ENCODE data around the gene HINFP.
"Not testable (repeated sequence)": the region's sequence is repeated elsewhere in the genome, so short reads cannot be mapped to it uniquely, and the experiment has no call there.

HINFP gene

GRCh38 chr11:119101759-119102423 is 19.5 kb upstream of the HINFP start, which contains the start of gene DPAGT1:
TSS of gene DPAGT1 (minus strand) at chr11:119101853. CDS start at chr11:119101655, 198 bp downstream.
- peaks cover 17% of the 10 kb centered on the region; the same call in 1 of the 2 replicates for H3K4me1 ChIP-seq (ENCODE audit: insufficient read depth, low read length)
- no peaks in the 10 kb centered on the region; the same call in 1 of the 2 replicates for H3K27me3 ChIP-seq (ENCODE audit: insufficient read depth, low read length)
- H3K4me3 ChIP-seq (ENCODE audit: low read length): peak within 1 kb of the TSS; percentile 90
- peaks cover 21% of the 10 kb centered on the region for H3K36me3 ChIP-seq (ENCODE audit: insufficient read depth, low read depth, low read length)
- no peaks in the 10 kb centered on the region for H3K9me3 ChIP-seq (ENCODE audit: insufficient read depth, low read depth, low read length)
- H3K27ac ChIP-seq (ENCODE audit: low read length): peak within 1 kb of the TSS; percentile 88
- peak within 1 kb of the TSS; percentile 94 for H3K9ac ChIP-seq (ENCODE audit: low read depth, low read length)

GRCh38 chr11:119103161-119103664 is 18.2 kb upstream of the HINFP start:
- peaks cover 17% of the 10 kb centered on the region; the same call in 1 of the 2 replicates for H3K4me1 ChIP-seq (ENCODE audit: insufficient read depth, low read length)
- peak overlapping the region; percentile 90; the same call in 1 of the 2 replicates for H3K4me3 ChIP-seq (ENCODE audit: low read length)
- peak overlapping the region; percentile 94; the same call in 1 of the 2 replicates for H3K9ac ChIP-seq (ENCODE audit: low read depth, low read length)
- not testable (repeated sequence) for H3K27me3 ChIP-seq (ENCODE audit: insufficient read depth, low read length); H3K36me3 ChIP-seq (ENCODE audit: insufficient read depth, low read depth, low read length); H3K27ac ChIP-seq (ENCODE audit: low read length); H3K9me3 ChIP-seq (ENCODE audit: insufficient read depth, low read depth, low read length)

DNA sequence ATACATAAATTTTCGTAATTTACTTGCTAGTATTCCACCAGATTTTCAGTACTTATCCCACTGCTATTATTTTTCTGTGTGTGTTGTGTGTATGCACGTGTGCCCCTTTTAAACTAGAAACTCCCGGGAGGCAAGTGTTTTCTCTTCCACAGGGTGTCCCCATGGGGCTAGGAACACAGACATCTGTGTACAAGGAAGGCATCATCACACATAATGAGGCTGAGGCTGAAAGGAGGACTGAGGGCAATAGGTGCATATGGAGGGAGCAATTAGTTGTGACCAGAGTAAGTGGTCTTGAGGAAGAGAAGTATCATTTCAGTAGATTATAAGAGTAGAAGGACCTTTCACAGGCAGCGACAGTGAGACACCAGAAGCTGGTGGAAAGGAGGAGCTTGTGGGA is 17.6 kb upstream of the HINFP start:
- no peak overlapping the region for H3K9ac ChIP-seq (ENCODE audit: low read depth, low read length)

GRCh38 chr11:119106564-119107537 is 14.5 kb upstream of the HINFP start, which contains the start of gene C2CD2L:
TSS of gene C2CD2L (plus strand) at chr11:119107344. CDS start at chr11:119107742, 398 bp downstream.
- Histone ChIP-seq H3K27me3 (ENCODE audit: insufficient read depth, low read length) (peaks cover 24% of the 10 kb centered on the region), H3K9me3 (ENCODE audit: insufficient read depth, low read depth, low read length) (no peaks in the 10 kb centered on the region), H3K36me3 (ENCODE audit: insufficient read depth, low read depth, low read length) (no peaks in the 10 kb centered on the region), H3K9ac (ENCODE audit: low read depth, low read length) (peak within 1 kb of the TSS; percentile 57; the same call in 1 of the 2 replicates), H3K4me1 (ENCODE audit: insufficient read depth, low read length) (peaks cover 10% of the 10 kb centered on the region; the same call in 1 of the 2 replicates), H3K4me3 (ENCODE audit: low read length) (peak within 1 kb of the TSS; percentile 67), H3K27ac (ENCODE audit: low read length) (no peak within 1 kb of the TSS)

More for the DNA sequence above, 17.6 kb upstream of the HINFP start:
- peaks cover 16% of the 10 kb centered on the region for H3K27me3 ChIP-seq (ENCODE audit: insufficient read depth, low read length)
- peaks cover 17% of the 10 kb centered on the region; the same call in 1 of the 2 replicates for H3K4me1 ChIP-seq (ENCODE audit: insufficient read depth, low read length)
- H3K4me3 ChIP-seq (ENCODE audit: low read length): no peak overlapping the region
- no peak overlapping the region for H3K27ac ChIP-seq (ENCODE audit: low read length)
- H3K9me3 ChIP-seq (ENCODE audit: insufficient read depth, low read depth, low read length): no peaks in the 10 kb centered on the region
- peaks cover 2% of the 10 kb centered on the region; the same call in 1 of the 2 replicates for H3K36me3 ChIP-seq (ENCODE audit: insufficient read depth, low read depth, low read length)

GRCh38 chr11:119107538-119108145 is 13.7 kb upstream of the HINFP start:
- Histone ChIP-seq H3K4me1 (ENCODE audit: insufficient read depth, low read length) (peaks cover 10% of the 10 kb centered on the region; the same call in 1 of the 2 replicates), H3K4me3 (ENCODE audit: low read length) (peak overlapping the region; percentile 67), H3K9ac (ENCODE audit: low read depth, low read length) (peak overlapping the region; percentile 37; the same call in 1 of the 2 replicates), H3K36me3 (ENCODE audit: insufficient read depth, low read depth, low read length) (no peaks in the 10 kb centered on the region), H3K9me3 (ENCODE audit: insufficient read depth, low read depth, low read length) (no peaks in the 10 kb centered on the region), H3K27ac (ENCODE audit: low read length) (no peak overlapping the region), H3K27me3 (ENCODE audit: insufficient read depth, low read length) (peaks cover 24% of the 10 kb centered on the region)

DNA sequence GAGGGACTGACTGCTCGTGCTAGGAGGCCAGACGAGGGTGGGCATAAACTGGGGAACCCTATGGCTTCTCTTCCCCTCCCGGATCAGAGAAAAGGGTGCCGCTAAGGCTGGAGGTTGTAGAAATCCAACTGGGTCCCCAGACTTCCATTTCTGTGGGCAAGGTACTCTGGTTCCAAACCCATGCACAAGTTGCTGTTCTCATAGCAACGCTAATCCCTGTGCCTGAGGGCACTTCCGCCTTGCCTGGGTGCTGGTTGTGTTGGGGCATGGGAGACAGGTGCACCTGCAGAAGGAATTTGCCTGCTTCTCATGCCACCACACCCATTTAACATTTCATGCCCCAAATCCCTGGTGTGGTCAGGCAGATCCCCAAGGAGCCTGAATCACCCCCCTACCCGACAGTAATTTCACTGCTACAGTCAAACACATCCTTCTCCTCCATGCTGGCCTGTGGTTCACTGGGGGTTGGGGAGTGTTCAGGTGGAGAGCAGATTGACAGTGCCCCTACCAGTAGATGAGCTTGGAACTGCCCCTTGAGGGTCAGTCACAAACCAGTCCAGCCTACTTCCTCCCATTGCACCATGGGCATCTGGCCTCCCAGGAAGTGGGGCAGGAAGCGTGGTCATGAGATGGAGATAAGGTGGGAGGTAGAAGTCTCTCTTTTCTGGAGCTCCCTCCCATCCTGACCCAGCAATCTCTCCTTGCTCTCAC is 13.1 kb upstream of the HINFP start:
- Histone ChIP-seq H3K27me3 (ENCODE audit: insufficient read depth, low read length) (peaks cover 24% of the 10 kb centered on the region), H3K4me1 (ENCODE audit: insufficient read depth, low read length) (peaks cover 7% of the 10 kb centered on the region; the same call in 1 of the 2 replicates), H3K4me3 (ENCODE audit: low read length) (peak overlapping the region; percentile 67), H3K9me3 (ENCODE audit: insufficient read depth, low read depth, low read length) (no peaks in the 10 kb centered on the region), H3K27ac (ENCODE audit: low read length) (no peak overlapping the region), H3K9ac (ENCODE audit: low read depth, low read length) (peak overlapping the region; percentile 37; the same call in 1 of the 2 replicates), H3K36me3 (ENCODE audit: insufficient read depth, low read depth, low read length) (no peaks in the 10 kb centered on the region)

GRCh38 chr11:119108857-119109221 is 12.5 kb upstream of the HINFP start:
- peaks cover 24% of the 10 kb centered on the region for H3K27me3 ChIP-seq (ENCODE audit: insufficient read depth, low read length)
- H3K27ac ChIP-seq (ENCODE audit: low read length): no peak overlapping the region
- peaks cover 7% of the 10 kb centered on the region; the same call in 1 of the 2 replicates for H3K4me1 ChIP-seq (ENCODE audit: insufficient read depth, low read length)
- H3K36me3 ChIP-seq (ENCODE audit: insufficient read depth, low read depth, low read length): no peaks in the 10 kb centered on the region
- no peak overlapping the region for H3K4me3 ChIP-seq (ENCODE audit: low read length)
- H3K9me3 ChIP-seq (ENCODE audit: insufficient read depth, low read depth, low read length): no peaks in the 10 kb centered on the region
- H3K9ac ChIP-seq (ENCODE audit: low read depth, low read length): no peak overlapping the region

- Histone ChIP-seq H3K27me3 (ENCODE audit: insufficient read depth, low read length) (peaks cover 24% of the 10 kb centered on the region), H3K9me3 (ENCODE audit: insufficient read depth, low read depth, low read length) (no peaks in the 10 kb centered on the region), H3K9ac (ENCODE audit: low read depth, low read length) (no peak overlapping the region), H3K27ac (ENCODE audit: low read length) (no peak overlapping the region), H3K4me1 (ENCODE audit: insufficient read depth, low read length) (peaks cover 7% of the 10 kb centered on the region; the same call in 1 of the 2 replicates), H3K36me3 (ENCODE audit: insufficient read depth, low read depth, low read length) (no peaks in the 10 kb centered on the region), H3K4me3 (ENCODE audit: low read length) (no peak overlapping the region)
These were observed 11.5 kb upstream of the HINFP start for GRCh38 chr11:119109843-119110242.

GRCh38 chr11:119110439-119110838 is 10.9 kb upstream of the HINFP start:
- Histone ChIP-seq H3K9me3 (ENCODE audit: insufficient read depth, low read depth, low read length) (no peaks in the 10 kb centered on the region), H3K4me3 (ENCODE audit: low read length) (no peak overlapping the region), H3K27ac (ENCODE audit: low read length) (no peak overlapping the region), H3K4me1 (ENCODE audit: insufficient read depth, low read length) (peaks cover 7% of the 10 kb centered on the region; the same call in 1 of the 2 replicates), H3K9ac (ENCODE audit: low read depth, low read length) (no peak overlapping the region), H3K36me3 (ENCODE audit: insufficient read depth, low read depth, low read length) (no peaks in the 10 kb centered on the region), H3K27me3 (ENCODE audit: insufficient read depth, low read length) (peaks cover 24% of the 10 kb centered on the region)

GRCh38 chr11:119111361-119111925 is 9.9 kb upstream of the HINFP start:
- H3K27me3 ChIP-seq (ENCODE audit: insufficient read depth, low read length): peaks cover 24% of the 10 kb centered on the region
- H3K27ac ChIP-seq (ENCODE audit: low read length): no peak overlapping the region
- H3K9me3 ChIP-seq (ENCODE audit: insufficient read depth, low read depth, low read length): no peaks in the 10 kb centered on the region
- no peaks in the 10 kb centered on the region for H3K36me3 ChIP-seq (ENCODE audit: insufficient read depth, low read depth, low read length)
- H3K9ac ChIP-seq (ENCODE audit: low read depth, low read length): no peak overlapping the region
- no peak overlapping the region for H3K4me3 ChIP-seq (ENCODE audit: low read length)
- H3K4me1 ChIP-seq (ENCODE audit: insufficient read depth, low read length): peaks cover 4% of the 10 kb centered on the region; the same call in 1 of the 2 replicates

Data from iPS-20b (cell line).